ENCODE measurements around the gene LAMB2.

Gene LAMB2

DNA sequence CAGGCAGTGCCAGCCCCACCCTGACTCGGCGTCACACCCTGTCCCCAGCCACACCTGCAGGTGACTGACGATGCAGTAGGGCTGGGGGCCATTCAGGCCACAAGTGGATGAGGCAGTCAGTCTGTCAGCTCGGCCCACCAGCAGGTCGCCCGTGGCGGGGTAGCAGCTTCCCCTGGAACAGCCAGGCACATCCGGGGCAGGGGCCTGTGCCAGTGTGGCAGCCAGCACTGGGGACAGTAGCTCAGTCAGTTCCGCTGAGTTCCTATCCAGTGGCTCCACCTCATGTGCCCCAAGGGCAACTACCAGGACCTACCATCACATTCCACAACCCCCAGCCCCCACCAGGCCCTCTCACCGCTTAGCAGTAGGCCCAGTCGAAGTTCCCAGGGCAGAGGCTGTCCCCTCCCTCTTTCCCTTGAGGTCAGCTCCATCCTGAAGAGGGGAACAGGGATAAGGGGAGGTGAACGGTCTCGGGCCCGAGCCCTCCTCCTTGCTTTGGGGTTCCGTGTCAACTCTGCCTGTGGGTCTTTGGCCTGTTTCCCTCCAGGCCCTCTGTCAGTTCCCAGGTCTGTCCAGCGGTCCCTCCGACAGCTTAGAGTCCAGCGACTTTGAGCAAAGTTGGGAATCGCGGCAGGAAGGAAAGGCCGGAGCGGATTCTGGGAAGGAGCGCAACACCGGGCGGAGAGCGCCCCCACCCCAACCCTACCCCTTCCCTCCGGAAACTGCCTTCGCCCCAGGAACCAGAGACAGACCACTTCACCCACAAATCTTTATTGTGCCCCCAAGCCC is at the start of gene LAMB2:
LAMB2 (minus strand) TSS at position 614 of the 789 bp plus-strand sequence; CDS start at position 431, 183 bp downstream.
- no peak for TF ChIP-seq GATA2 (IDR thresholded peaks at IDR 0.05; ENCODE audit: low read depth, low read length)
- TF ChIP-seq GATA3 (IDR thresholded peaks at IDR 0.05; ENCODE audit: low read depth, low read length) = no peak

DNA sequence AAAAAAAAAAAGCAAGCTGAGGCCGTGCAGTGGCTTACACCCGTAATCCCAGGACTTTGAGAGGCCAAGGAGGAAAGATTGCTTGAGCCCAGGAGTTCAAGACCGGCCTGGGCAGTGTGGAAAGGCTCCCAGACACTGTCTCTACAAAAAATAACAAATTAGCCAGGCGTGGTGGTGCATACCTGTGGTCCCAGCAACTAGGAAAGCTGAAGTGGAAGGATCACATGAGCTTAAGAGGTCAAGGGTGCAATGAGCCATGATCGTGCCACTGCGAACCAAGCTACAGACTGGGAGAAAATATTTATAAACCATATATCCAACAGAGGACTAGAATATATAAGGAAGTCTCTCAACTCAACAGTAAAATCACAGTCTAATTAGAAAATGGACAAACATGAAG is 48.5 kb upstream of the LAMB2 start:
- no peak for TF ChIP-seq GATA2 (IDR thresholded peaks at IDR 0.05; ENCODE audit: low read depth, low read length)
- TF ChIP-seq GATA3 (IDR thresholded peaks at IDR 0.05; ENCODE audit: low read depth, low read length) = no peak

DNA sequence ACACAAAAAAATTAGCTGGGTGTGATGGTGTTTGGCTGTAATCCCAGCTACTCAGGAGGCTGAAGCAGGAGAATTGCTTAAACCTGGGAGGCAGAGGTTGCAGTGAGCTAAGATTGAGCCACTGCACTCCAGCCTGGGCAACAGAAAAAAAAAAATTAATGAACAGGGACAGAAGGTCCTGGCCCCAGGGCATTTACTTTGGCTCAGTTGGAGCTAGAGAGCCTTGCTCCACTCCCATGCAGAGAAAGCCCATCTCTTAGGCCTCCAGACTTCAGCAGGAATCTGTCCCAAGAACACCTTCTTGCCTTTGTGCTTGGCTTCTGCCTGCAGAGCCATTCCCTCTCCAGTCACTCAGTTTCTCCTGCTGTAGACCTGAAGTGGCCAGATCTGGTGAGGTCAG is 47.3 kb upstream of the LAMB2 start:
- TF ChIP-seq GATA2 (IDR thresholded peaks at IDR 0.05; ENCODE audit: low read depth, low read length) (no peak), GATA3 (IDR thresholded peaks at IDR 0.05; ENCODE audit: low read depth, low read length) (no peak)

DNA sequence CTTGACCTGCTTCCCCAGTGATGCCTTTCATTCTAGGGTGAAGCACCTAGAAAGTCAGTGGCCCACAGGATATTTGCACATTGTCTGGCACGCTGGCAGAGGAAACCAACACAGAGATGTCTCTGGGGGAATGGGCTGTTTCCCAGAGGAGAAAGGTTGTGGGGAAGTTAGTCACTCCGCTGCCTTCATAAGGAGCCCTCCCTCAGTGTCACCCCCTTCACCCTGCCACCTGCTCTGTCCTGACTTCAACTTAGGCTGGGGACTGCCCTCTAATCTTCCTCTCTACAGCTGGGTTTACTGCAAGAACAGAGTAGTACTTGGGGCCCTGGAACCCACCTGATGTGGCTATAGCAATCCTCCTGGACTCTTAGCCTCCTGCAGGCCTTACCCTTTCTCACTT is 44.2 kb upstream of the LAMB2 start:
- TF ChIP-seq GATA3 (IDR thresholded peaks at IDR 0.05; ENCODE audit: low read depth, low read length) (no peak), GATA2 (IDR thresholded peaks at IDR 0.05; ENCODE audit: low read depth, low read length) (no peak)

DNA sequence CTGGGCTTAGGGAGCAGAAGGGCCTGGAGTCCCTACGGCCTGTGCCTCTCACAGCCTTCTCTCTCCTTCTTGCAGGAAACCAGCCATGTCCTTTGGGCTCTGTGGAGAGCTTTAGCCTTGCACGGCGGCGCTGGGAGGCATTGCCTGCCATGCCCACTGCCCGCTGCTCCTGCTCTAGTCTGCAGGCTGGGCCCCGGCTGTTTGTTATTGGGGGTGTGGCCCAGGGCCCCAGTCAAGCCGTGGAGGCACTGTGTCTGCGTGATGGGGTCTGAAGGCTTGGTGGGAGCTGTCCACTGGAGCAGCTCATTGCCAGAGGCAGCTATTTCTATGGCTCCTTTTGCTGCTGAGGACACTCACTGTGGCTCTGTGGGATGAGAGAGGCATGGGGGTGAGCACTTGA is 42.7 kb upstream of the LAMB2 start:
- no peak for TF ChIP-seq GATA2 (IDR thresholded peaks at IDR 0.05; ENCODE audit: low read depth, low read length)
- TF ChIP-seq GATA3 (IDR thresholded peaks at IDR 0.05; ENCODE audit: low read depth, low read length) = no peak

DNA sequence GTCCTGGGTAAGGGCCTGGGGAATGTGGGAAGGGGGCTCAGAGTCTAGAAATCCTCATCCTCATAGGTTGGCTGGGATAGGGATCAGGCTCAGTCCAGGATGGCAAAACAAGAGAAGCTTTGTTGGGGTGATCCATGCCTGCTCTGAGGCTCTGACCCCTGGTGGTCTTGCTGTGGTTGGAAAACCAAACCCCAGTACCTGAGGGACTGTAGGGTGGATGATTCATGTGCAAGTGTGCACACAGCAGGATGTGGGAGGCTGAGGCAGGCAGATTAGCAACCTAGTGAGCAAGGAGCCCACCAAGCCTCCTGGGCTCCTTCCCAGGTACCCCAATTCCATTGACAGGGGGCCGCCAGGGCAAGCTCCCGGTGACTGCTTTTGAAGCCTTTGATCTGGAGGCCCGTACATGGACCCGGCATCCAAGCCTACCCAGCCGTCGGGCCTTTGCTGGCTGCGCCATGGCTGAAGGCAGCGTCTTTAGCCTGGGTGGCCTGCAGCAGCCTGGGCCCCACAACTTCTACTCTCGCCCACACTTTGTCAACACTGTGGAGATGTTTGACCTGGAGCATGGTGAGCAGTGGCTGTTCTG is 41.6 kb upstream of the LAMB2 start:
- TF ChIP-seq GATA3 (IDR thresholded peaks at IDR 0.05; ENCODE audit: low read depth, low read length) (no peak), GATA2 (IDR thresholded peaks at IDR 0.05; ENCODE audit: low read depth, low read length) (no peak)

DNA sequence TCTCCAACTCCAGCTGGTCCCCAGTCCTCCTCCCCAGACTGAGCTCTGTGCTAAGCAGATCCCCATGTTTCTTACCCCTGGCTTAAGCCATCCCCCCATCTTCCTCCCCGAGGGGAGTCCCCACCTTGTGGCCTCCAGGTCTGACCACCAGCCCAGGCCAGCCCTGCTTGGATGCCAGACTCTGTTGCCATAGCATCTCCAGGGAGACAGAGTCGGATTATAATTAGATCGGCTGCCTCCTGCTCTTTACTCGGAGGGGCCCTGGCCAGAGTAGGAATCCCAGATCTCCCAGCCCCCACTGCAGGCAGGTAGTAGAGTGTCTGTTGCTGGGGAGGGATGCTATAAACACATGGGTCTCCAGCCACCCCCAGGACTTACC is 40.9 kb upstream of the LAMB2 start:
- TF ChIP-seq GATA3 (IDR thresholded peaks at IDR 0.05; ENCODE audit: low read depth, low read length) (no peak), GATA2 (IDR thresholded peaks at IDR 0.05; ENCODE audit: low read depth, low read length) (no peak)

DNA sequence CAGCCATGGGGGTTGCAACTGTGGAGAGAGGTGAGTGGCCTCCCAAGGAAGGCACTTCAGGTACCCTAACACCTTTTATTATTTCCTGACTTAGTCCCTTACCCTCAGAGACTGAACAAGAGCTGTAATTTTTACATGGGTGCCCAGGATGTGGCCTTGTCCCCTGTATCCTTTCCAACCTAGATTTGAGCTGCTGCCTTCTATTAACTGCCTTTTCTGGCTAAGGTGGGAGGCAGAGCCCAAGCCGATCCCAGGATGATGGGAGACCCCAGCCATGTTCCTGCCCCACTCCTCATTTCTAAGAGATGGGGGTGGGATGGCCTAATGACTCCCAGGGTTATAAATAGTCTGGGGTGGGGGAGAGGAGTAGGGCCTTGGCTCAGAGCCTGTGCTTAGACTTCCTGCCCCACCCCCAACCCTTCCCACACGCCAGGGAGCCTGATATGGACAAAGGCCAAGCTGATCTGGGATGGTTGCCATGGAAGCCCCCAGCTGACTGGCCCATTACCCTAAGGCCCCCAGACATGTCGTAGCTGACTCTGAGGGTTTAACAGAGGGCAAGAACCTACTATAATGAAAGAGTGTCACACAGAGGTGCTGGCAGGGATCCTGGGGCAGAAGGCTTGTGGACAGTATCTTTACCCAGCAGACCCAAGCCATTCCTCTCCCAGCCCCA is 40.4 kb upstream of the LAMB2 start:
- TF ChIP-seq GATA3 (IDR thresholded peaks at IDR 0.05; ENCODE audit: low read depth, low read length) (no peak), GATA2 (IDR thresholded peaks at IDR 0.05; ENCODE audit: low read depth, low read length) (peak; percentile 15; the same call in 1 of the 2 replicates)

DNA sequence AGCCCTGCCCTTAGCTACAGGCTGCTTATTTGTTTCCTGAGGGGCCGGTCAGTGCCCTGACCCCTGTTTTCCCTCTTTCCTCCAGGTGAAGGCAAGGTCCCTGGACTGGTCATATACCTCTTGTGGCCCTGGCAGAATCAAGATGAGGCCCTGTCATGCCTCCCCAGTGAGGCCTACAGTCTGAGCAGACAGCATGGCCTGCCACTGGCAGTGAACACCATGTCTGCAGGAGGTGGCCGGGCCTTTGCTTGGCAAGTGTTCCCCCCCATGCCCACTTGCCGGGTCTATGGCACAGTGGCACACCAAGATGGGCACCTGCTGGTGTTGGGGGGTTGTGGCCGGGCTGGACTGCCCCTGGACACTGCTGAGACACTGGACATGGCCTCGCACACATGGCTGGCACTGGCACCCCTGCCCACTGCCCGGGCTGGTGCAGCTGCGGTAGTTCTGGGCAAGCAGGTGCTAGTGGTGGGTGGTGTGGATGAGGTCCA is 39.7 kb upstream of the LAMB2 start:
- TF ChIP-seq GATA3 (IDR thresholded peaks at IDR 0.05; ENCODE audit: low read depth, low read length) (no peak), GATA2 (IDR thresholded peaks at IDR 0.05; ENCODE audit: low read depth, low read length) (no peak)

DNA sequence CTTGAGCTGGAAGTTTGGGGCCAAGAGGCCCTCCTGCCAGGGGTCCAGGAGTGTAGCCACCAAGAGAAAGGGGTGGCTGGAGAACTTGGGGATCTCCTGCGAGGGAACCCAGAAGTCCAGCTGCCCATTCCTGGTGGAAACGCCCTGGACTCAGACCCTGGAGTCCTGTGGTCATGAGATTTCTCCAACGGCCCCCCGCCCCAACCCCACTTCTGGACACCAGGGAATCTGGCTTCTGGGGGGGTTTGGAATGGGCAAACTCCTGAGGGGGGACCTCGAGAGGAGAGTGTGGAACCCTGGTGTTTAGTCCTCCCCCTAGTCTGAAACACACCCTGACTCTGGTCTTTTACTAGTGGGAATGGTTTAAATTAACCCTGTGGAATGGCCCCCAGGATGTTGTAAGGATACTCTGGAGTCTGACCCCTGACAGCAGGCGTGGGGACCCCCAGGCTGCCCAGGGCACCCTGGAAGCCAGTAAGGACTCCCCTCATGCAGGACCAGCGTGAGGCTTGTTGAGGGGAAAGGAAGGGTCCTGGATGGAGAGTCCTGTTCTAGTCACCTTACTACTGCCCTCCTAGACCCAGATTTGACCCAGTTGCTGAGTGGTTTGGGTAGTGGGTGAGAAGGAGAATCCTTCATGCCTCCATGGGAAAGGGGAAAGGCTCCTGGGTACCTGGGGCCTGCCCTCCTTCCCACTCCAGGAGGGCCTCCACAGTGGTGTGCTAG is 39.1 kb upstream of the LAMB2 start:
- TF ChIP-seq GATA2 (IDR thresholded peaks at IDR 0.05; ENCODE audit: low read depth, low read length) (no peak), GATA3 (IDR thresholded peaks at IDR 0.05; ENCODE audit: low read depth, low read length) (no peak)

DNA sequence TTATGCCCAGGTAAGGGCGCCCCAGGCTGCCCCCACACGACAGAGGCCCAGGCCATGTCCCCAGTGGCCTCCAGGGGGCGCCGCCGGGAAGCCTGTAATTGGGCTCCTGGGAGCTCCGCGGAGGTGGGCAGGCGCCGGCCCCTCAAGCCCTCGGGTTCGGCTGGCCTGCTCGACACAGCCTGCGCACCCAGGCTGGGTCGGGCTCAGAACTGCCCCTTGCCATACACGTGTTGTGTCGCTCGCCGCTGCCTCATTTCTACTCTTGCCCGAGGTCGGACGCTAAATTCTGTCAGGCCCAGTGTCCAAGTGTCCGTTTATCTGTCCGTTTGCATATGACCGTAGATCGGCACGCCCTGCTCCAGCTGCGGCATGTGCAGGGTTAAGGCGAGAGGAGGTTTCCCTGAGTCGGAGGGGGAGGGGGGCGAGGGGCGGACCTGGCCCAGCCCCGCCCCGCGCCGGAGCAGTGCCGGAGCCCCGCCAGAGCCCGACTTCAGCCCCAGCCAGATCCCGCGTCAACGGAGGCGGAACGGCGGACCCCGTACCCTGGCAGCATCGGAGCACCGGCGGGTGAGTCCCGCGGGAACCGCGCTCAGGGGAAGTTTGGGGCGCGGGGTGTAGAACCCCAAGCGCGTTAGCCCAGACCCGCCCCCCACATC is 38.4 kb upstream of the LAMB2 start, which contains the start of gene KLHDC8B:
KLHDC8B (plus strand) TSS at position 480 of the 656 bp plus-strand sequence. CDS start 1,172 bp downstream, outside the sequence.
- TF ChIP-seq GATA3 (IDR thresholded peaks at IDR 0.05; ENCODE audit: low read depth, low read length) = no peak
- TF ChIP-seq GATA2 (IDR thresholded peaks at IDR 0.05; ENCODE audit: low read depth, low read length) = no peak

DNA sequence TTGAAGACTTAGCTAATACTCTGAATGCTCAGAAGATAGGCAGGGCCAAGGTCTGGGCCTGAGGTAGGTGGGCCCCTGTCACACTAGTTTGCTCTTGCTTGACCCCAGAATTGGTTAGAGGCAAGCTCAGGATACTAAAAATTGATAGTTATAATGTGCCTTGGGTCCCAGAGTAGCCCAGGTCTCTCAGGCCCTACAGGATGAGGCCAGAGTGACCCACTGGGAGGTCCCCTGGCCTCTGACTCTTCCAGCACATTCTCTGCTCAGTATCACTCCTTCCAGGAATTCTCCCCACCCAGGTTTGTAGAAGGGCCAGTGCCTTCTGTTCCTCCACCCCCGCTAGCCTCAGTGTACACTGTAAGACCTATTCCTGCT is 37.9 kb upstream of the LAMB2 start:
- TF ChIP-seq GATA3 (IDR thresholded peaks at IDR 0.05; ENCODE audit: low read depth, low read length) (no peak), GATA2 (IDR thresholded peaks at IDR 0.05; ENCODE audit: low read depth, low read length) (no peak)

DNA sequence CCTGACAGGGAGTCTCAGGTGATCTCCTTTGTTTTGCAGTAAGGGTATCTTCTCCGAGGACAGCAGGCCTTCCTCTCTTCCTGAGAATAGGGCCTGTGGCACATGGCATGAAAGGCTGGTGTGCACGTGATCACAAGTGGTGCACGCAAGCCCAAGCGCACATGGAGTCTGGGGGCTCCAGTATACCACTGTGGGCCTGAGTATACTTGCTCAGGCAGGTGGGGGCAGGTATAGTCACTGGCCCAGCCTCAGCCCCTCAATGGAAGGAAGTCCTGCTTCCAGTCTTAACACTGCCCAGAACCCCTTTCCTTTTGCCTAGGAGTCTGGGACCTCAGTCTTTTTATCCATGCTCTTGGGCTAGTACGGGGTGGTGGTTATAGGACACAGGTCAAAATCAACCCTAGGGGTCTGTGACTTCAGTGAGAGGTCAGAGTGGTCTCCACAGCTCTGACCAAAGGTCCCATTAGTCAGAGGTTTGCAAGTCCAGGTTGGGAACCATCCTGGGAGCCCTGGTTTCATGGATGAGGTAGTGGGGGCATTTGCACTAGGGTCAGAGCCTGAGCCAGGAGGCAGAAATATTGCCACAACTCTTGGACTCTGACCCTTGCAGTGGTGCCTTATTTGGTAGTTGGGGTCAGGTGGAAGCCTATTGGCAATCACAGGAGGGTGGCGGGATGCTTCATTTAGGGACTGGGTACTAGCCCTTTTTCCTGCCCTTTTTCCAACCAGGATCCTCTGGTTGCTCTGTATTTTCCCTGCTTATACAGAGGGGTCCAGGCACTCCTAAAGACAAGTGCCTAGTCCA is 34.1 kb upstream of the LAMB2 start:
- TF ChIP-seq GATA2 (IDR thresholded peaks at IDR 0.05; ENCODE audit: low read depth, low read length) = no peak
- no peak for TF ChIP-seq GATA3 (IDR thresholded peaks at IDR 0.05; ENCODE audit: low read depth, low read length)
